ENCODE measurements around the gene C2orf49. TPM values are rescaled to one million over a fixed set of nuclear protein-coding genes. Genes with fewer than 3 reads are reported as not detected.

The C2orf49 gene
- total and polyA plus RNA-seq, 10 of the 15 experiments (the other 5 are each of a cell fraction or from before 2014, with no cell fraction given): 7.2 to 24.2 (median 15.5) TPM

GRCh38 chr2:105369777-105370690, 32.7 kb downstream of the C2orf49 start (continued):
- TF ChIP-seq BCL3 (IDR thresholded peaks at IDR 0.05; ENCODE audit: borderline replicate concordance, insufficient read depth, low read depth, low read length, poor library complexity, severe bottlenecking): peak; percentile 45
- TF ChIP-seq RAD21 (IDR thresholded peaks at IDR 0.05; ENCODE audit: insufficient read depth, low read depth, low read length): peak; percentile 90
- TF ChIP-seq BHLHE40 (IDR thresholded peaks at IDR 0.05; ENCODE audit: borderline replicate concordance in 1 of 2, low read depth in 2 of 2, low read length in 1 of 2): peak; percentile 6 to 45; a peak in 1 of 4 replicates
- 0 out of 2 replicates have a peak, but pooled peaks have one; percentile 4 for TF ChIP-seq TCF12 (IDR thresholded peaks at IDR 0.05; ENCODE audit: low read depth, low read length)
- no peak for TF ChIP-seq IKZF2 (IDR thresholded peaks at IDR 0.05)
- 0 out of 2 replicates have a peak, but pooled peaks have one; percentile 24 for TF ChIP-seq CBFB (IDR thresholded peaks at IDR 0.05; ENCODE audit: low read depth)
- no peak for TF ChIP-seq MXI1 (IDR thresholded peaks at IDR 0.05; ENCODE audit: low read depth, low read length)
- TF ChIP-seq YY1 (IDR thresholded peaks at IDR 0.05; ENCODE audit: low read depth, low read length): peak; percentile 89
- TF ChIP-seq, protein P1, sequence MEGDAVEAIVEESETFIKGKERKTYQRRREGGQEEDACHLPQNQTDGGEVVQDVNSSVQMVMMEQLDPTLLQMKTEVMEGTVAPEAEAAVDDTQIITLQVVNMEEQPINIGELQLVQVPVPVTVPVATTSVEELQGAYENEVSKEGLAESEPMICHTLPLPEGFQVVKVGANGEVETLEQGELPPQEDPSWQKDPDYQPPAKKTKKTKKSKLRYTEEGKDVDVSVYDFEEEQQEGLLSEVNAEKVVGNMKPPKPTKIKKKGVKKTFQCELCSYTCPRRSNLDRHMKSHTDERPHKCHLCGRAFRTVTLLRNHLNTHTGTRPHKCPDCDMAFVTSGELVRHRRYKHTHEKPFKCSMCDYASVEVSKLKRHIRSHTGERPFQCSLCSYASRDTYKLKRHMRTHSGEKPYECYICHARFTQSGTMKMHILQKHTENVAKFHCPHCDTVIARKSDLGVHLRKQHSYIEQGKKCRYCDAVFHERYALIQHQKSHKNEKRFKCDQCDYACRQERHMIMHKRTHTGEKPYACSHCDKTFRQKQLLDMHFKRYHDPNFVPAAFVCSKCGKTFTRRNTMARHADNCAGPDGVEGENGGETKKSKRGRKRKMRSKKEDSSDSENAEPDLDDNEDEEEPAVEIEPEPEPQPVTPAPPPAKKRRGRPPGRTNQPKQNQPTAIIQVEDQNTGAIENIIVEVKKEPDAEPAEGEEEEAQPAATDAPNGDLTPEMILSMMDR (IDR thresholded peaks at IDR 0.05 in 2 of 3, conservative IDR thresholded peaks at IDR 0.05 in 1 of 3; ENCODE audit: control insufficient read depth in 2 of 3, extremely low read depth in 1 of 3, insufficient read depth in 1 of 3, low read depth in 3 of 3, low read length in 3 of 3): peak; percentile 95 to 96 (median 96)
- TF ChIP-seq SIX5 (IDR thresholded peaks at IDR 0.05; ENCODE audit: low read depth, low read length, severe bottlenecking): no peak
- TF ChIP-seq ZNF622 (IDR thresholded peaks at IDR 0.05): no peak
- TF ChIP-seq, protein P2, sequence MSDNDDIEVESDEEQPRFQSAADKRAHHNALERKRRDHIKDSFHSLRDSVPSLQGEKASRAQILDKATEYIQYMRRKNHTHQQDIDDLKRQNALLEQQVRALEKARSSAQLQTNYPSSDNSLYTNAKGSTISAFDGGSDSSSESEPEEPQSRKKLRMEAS (IDR thresholded peaks at IDR 0.05; ENCODE audit: low read depth, low read length): peak; percentile 45; the same call in 1 of the 2 replicates
- TF ChIP-seq RELA (IDR thresholded peaks at IDR 0.05; ENCODE audit: borderline replicate concordance, partially characterized antibody): no peak
- peak; percentile 54; the same call in 1 of the 2 replicates for TF ChIP-seq IRF4 (IDR thresholded peaks at IDR 0.05; ENCODE audit: low read depth, low read length)
- TF ChIP-seq, protein P3, sequence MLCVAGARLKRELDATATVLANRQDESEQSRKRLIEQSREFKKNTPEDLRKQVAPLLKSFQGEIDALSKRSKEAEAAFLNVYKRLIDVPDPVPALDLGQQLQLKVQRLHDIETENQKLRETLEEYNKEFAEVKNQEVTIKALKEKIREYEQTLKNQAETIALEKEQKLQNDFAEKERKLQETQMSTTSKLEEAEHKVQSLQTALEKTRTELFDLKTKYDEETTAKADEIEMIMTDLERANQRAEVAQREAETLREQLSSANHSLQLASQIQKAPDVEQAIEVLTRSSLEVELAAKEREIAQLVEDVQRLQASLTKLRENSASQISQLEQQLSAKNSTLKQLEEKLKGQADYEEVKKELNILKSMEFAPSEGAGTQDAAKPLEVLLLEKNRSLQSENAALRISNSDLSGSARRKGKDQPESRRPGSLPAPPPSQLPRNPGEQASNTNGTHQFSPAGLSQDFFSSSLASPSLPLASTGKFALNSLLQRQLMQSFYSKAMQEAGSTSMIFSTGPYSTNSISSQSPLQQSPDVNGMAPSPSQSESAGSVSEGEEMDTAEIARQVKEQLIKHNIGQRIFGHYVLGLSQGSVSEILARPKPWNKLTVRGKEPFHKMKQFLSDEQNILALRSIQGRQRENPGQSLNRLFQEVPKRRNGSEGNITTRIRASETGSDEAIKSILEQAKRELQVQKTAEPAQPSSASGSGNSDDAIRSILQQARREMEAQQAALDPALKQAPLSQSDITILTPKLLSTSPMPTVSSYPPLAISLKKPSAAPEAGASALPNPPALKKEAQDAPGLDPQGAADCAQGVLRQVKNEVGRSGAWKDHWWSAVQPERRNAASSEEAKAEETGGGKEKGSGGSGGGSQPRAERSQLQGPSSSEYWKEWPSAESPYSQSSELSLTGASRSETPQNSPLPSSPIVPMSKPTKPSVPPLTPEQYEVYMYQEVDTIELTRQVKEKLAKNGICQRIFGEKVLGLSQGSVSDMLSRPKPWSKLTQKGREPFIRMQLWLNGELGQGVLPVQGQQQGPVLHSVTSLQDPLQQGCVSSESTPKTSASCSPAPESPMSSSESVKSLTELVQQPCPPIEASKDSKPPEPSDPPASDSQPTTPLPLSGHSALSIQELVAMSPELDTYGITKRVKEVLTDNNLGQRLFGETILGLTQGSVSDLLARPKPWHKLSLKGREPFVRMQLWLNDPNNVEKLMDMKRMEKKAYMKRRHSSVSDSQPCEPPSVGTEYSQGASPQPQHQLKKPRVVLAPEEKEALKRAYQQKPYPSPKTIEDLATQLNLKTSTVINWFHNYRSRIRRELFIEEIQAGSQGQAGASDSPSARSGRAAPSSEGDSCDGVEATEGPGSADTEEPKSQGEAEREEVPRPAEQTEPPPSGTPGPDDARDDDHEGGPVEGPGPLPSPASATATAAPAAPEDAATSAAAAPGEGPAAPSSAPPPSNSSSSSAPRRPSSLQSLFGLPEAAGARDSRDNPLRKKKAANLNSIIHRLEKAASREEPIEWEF (IDR thresholded peaks at IDR 0.05; ENCODE audit: insufficient replicate concordance, low read depth, low read length): no peak
- 0 out of 2 replicates have a peak, but pooled peaks have one; percentile 40 for TF ChIP-seq LARP7 (IDR thresholded peaks at IDR 0.05)

Measured in GM12878 (cell line).